ENCODE data around the gene MED20. TPM values are rescaled to one million over a fixed set of nuclear protein-coding genes. Genes with fewer than 3 reads are reported as not detected.

Gene MED20
- total RNA-seq, 1 experiment from 2014 or later: 26.4 TPM

DNA sequence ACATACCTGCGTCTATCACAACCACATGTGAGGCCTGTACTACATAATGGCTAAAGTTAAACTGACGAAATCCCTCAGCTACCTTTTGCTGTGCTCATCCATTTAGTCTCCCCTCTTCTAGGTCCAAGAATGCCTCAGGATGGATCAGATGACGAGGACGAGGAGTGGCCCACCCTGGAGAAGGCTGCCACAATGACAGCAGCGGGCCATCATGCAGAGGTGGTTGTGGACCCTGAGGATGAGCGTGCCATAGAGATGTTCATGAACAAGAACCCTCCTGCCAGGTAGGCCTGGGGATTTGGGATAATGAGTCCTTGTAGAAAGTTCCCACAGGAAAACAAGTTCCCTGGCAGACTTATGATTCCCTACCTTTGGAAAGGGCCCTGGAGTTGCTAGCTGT, 6.3 kb upstream of the MED20 start:
- peaks cover 85% of the 10 kb centered on the region for H3K79me2 ChIP-seq (ENCODE audit: insufficient read depth, low read length)
- RAD21 ChIA-PET (ENCODE audit: low non-redundant PET in 1 of 2, low total read pairs in 2 of 2, uncharacterized antibody in 2 of 2, unreplicated experiment in 2 of 2): interaction anchor here in 1 of 2 experiments (0.7 kb wide), 1 partner anchor 45 kb away, joined by 3 read pairs; no protein-coding TSS in a partner anchor
- POLR2A ChIA-PET: no interaction called here

More for the DNA sequence above, 6.3 kb upstream of the MED20 start:
- no peaks in the 10 kb centered on the region for H3K9me2 ChIP-seq (ENCODE audit: insufficient read depth)
- H3K4me2 ChIP-seq (ENCODE audit: low read length): no peak overlapping the region
- intact Hi-C loops (cut with micrococcal nuclease): no loop called here
- H4K20me1 ChIP-seq (ENCODE audit: insufficient read depth): peaks cover 5% of the 10 kb centered on the region; the same call in 1 of the 2 replicates
- no peak for ATAC-seq
- H3K27me3 ChIP-seq (ENCODE audit: insufficient read depth, low read length): no peaks in the 10 kb centered on the region
- no TSS peak for BruUV-seq (replicated peaks)
- DNase-seq (ENCODE audit: low read depth, low spot score): no peak
- no peak for TF ChIP-seq ZNF274 (IDR thresholded peaks at IDR 0.05; ENCODE audit: low read depth, low read length)
- TF ChIP-seq SP1 (IDR thresholded peaks at IDR 0.05; ENCODE audit: low read depth): no peak
- no peak for TF ChIP-seq ZFX (IDR thresholded peaks at IDR 0.05)
- TF ChIP-seq ZBTB33 (IDR thresholded peaks at IDR 0.05; ENCODE audit: extremely low read depth, insufficient replicate concordance, low read length): no peak
- TF ChIP-seq, protein P1, sequence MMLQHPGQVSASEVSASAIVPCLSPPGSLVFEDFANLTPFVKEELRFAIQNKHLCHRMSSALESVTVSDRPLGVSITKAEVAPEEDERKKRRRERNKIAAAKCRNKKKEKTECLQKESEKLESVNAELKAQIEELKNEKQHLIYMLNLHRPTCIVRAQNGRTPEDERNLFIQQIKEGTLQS (IDR thresholded peaks at IDR 0.05): no peak
- no peak for TF ChIP-seq YY1 (IDR thresholded peaks at IDR 0.05; ENCODE audit: extremely low read depth, insufficient replicate concordance, low read depth, low read length)
- no peak for TF ChIP-seq TCF7L2 (IDR thresholded peaks at IDR 0.05; ENCODE audit: borderline replicate concordance, extremely low read depth, insufficient read depth, insufficient read length)
- no peak for TF ChIP-seq EGR1 (IDR thresholded peaks at IDR 0.05; ENCODE audit: low read depth)
- TF ChIP-seq EZH2phosphoT487 (IDR thresholded peaks at IDR 0.05; ENCODE audit: borderline replicate concordance): no peak
- TF ChIP-seq RAD21 (IDR thresholded peaks at IDR 0.05; ENCODE audit: low read depth): no peak
- TF ChIP-seq CBX3 (IDR thresholded peaks at IDR 0.05; ENCODE audit: low read depth): no peak
- TF ChIP-seq, protein P2, sequence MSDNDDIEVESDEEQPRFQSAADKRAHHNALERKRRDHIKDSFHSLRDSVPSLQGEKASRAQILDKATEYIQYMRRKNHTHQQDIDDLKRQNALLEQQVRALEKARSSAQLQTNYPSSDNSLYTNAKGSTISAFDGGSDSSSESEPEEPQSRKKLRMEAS (IDR thresholded peaks at IDR 0.05): no peak
- TF ChIP-seq POLR2A (IDR thresholded peaks at IDR 0.05; ENCODE audit: borderline replicate concordance, extremely low read depth, insufficient read depth, insufficient read length): no peak
- no peak for TF ChIP-seq SRF (IDR thresholded peaks at IDR 0.05; ENCODE audit: low read depth)
- TF ChIP-seq POLR2AphosphoS5 (IDR thresholded peaks at IDR 0.05; ENCODE audit: low read depth, low read length): no peak
- no peak for TF ChIP-seq EZH2 (IDR thresholded peaks at IDR 0.05)
- peaks cover 65 to 72% of the 10 kb centered on the region in 2 experiments; a peak in 3 of 4 replicates for H3K36me3 ChIP-seq (ENCODE audit: control insufficient read depth in 1 of 2, insufficient read depth in 2 of 2, low read length in 2 of 2)
- CTCF ChIA-PET: no interaction called here
- no peaks in the 10 kb centered on the region for H3K9me3 ChIP-seq (ENCODE audit: control insufficient read depth in 1 of 2, insufficient read depth in 1 of 2, low read depth in 1 of 2, low read length in 2 of 2)
- no peak overlapping the region for H3K27ac ChIP-seq (ENCODE audit: low read depth, low read length)
- H3K4me3 ChIP-seq (replicated peaks in 1 of 2; ENCODE audit: low read depth in 1 of 2, low read length in 2 of 2): no peak overlapping the region
- no peak overlapping the region for H2AFZ ChIP-seq (ENCODE audit: low read depth, low read length, poor library complexity, severe bottlenecking)
- H3K9ac ChIP-seq (ENCODE audit: low read length): no peak overlapping the region
- peaks cover 5 to 9% of the 10 kb centered on the region in 2 experiments for H3K4me1 ChIP-seq (ENCODE audit: control insufficient read depth in 1 of 2, insufficient read depth in 2 of 2, low read length in 2 of 2)
